Panc1 (cell line): Measurements from ENCODE around the gene FNDC10.
"Not testable (repeated sequence)": the region's sequence is repeated elsewhere in the genome, so short reads cannot be mapped to it uniquely, and the experiment has no call there.

Experiments used
- CTCF ChIP-seq: fragments of 450-650 bp; IDR thresholded peaks from 2 replicates; pipeline ENCODE4 v1.5.1; 2017; ENCODE audit warnings: mild to moderate bottlenecking
- POLR2AphosphoS5 ChIP-seq: IDR thresholded peaks from 2 replicates; pipeline ENCODE4 v1.6.1; 2012; ENCODE audit warnings: mild to moderate bottlenecking, low read depth, low read length, moderate library complexity
- REST ChIP-seq, 2 experiments: IDR thresholded peaks; 2 replicates each; pipeline ENCODE4 v1.6.1; 2011 to 2012; ENCODE audit warnings: low read depth in 2 of 2, control low read depth in 1 of 2, low read length in 1 of 2, mild to moderate bottlenecking in 1 of 2, moderate library complexity in 1 of 2; ENCODE audit not compliant: insufficient read depth in 1 of 2
- SIN3A ChIP-seq: IDR thresholded peaks from 2 replicates; pipeline ENCODE4 v1.6.1; 2012; ENCODE audit warnings: low read depth, mild to moderate bottlenecking, low read length, moderate library complexity, borderline replicate concordance; ENCODE audit not compliant: insufficient read depth

- not testable (repeated sequence) for TF ChIP-seq CTCF; POLR2AphosphoS5; REST (IDR thresholded peaks at IDR 0.05; ENCODE audit: insufficient read depth in 1 of 2, low read depth in 2 of 2, low read length in 1 of 2); SIN3A
Observed at GRCh38 chr1:1634613-1635012, 34.7 kb upstream of the FNDC10 start.
